Left lung (tissue), 10 donors: ENCODE data around the gene CES4A. TPM values are rescaled to one million over a fixed set of nuclear protein-coding genes. Genes with fewer than 3 reads are reported as not detected.

ENCODE experiments used
- ATAC-seq: fragments of 200-7000 bp; cut with Tn5 transposase; one replicate; pipeline ENCODE4 v1.9.1; 2020; ENCODE audit warnings: moderate library complexity
- DNase-seq, 4 donors: peaks; one replicate each; pipeline ENCODE4 v3.0.0-alpha.2; 2013 to 2020
- H3K27ac ChIP-seq, 2 donors: fragments of 200-600 bp; sonication (generic) in 1 of 2; one replicate each; pipeline versions ENCODE4 v1.5.0 to v1.8.0; 2020 to 2021
- H3K27me3 ChIP-seq, 2 donors: fragments of 200-600 bp; sonication (generic) in 1 of 2; one replicate each; pipeline versions ENCODE4 v1.5.0 to v1.8.0; 2020 to 2021
- H3K36me3 ChIP-seq, 2 donors: fragments of 200-600 bp; sonication (generic) in 1 of 2; one replicate each; pipeline versions ENCODE4 v1.5.0 to v1.8.0; 2020 to 2021
- H3K4me1 ChIP-seq, 2 donors: fragments of 200-600 bp; one replicate each; pipeline ENCODE4 v1.8.0; 2021
- H3K4me3 ChIP-seq, 2 donors: fragments of 200-600 bp; sonication (generic) in 1 of 2; one replicate each; pipeline versions ENCODE4 v1.5.0 to v1.8.0; 2020 to 2021; ENCODE audit warnings: mild to moderate bottlenecking in 1 of 2
- H3K9me3 ChIP-seq, 2 donors: fragments of 200-600 bp; sonication (generic) in 1 of 2; one replicate each; pipeline versions ENCODE4 v1.5.0 to v1.8.0; 2020 to 2021
- CTCF ChIP-seq, 2 donors: fragments of 200-600 bp; sonication (generic) in 1 of 2; IDR thresholded peaks; one replicate each; pipeline versions ENCODE4 v1.5.0 to v1.8.0; 2021; ENCODE audit warnings: antibody characterized with exemption in 2 of 2
- intact Hi-C, 2 donors: fragments of 100-400 bp; cut with DNase I; formaldehyde crosslinking; loops; one replicate each; pipeline versions ENCODE4 v1.11.2 to v1.14.2; 2022
- polyA plus RNA-seq, 6 donors: library from polyadenylated mRNA; unstranded; fragments of 120-200 nt; gene quantifications; one replicate each; pipeline ENCODE4 v1.2.1, GENCODE V29; 2013; ENCODE audit not compliant: insufficient read length in 6 of 6
- total RNA-seq, 2 donors: library from RNA; stranded (reverse); fragmentation: NEBNext Ultra II Directional; extraction: Animal tissue kit (Norgen Biotek cat#: 25700); gene quantifications; one replicate each; pipeline ENCODE4 v1.2.1, GENCODE V29; 2021
- donor health status: DM: no; HTN: yes; CAD: no.
- donor health status: DM: no; HTN: no; CAD: no.

Gene CES4A
- total and polyA plus RNA-seq, 8 donors: 6.1 to 14.3 (median 8.0) TPM

- no peak for TF ChIP-seq CTCF (IDR thresholded peaks at IDR 0.05)
- intact Hi-C loops: no loop called here
- Histone ChIP-seq H3K9me3 (no peaks in the 10 kb centered on the region), H3K27me3 (no peaks in the 10 kb centered on the region), H3K4me3 (no peak overlapping the region), H3K27ac (no peak overlapping the region), H3K36me3 (no peaks in the 10 kb centered on the region), H3K4me1 (peaks cover 0 to 31% of the 10 kb centered on the region in 2 donors)
- DNase-seq (no peak), ATAC-seq (no peak)
Measured at GRCh38 chr16:66958857-66959703, 29.3 kb upstream of the CES4A start.

- ATAC-seq (peak; percentile 6), DNase-seq (no peak)
- H3K27ac ChIP-seq: peak overlapping the region in 1 of 2 donors; percentile 8
- no peaks in the 10 kb centered on the region for H3K27me3 ChIP-seq
- intact Hi-C loops: no loop called here
- H3K4me1 ChIP-seq: peaks cover 0 to 31% of the 10 kb centered on the region in 2 donors
- H3K36me3 ChIP-seq: no peaks in the 10 kb centered on the region
- H3K4me3 ChIP-seq: no peak overlapping the region
- no peaks in the 10 kb centered on the region for H3K9me3 ChIP-seq
- TF ChIP-seq CTCF (IDR thresholded peaks at IDR 0.05): no peak
Measured at GRCh38 chr16:66959704-66960161, 28.7 kb upstream of the CES4A start.

- DNase-seq (no peak), ATAC-seq (no peak)
- H3K4me3 ChIP-seq: no peak overlapping the region
- no peak overlapping the region for H3K27ac ChIP-seq
- no peaks in the 10 kb centered on the region for H3K9me3 ChIP-seq
- intact Hi-C loops: no loop called here
- no peak for TF ChIP-seq CTCF (IDR thresholded peaks at IDR 0.05)
- no peaks in the 10 kb centered on the region for H3K36me3 ChIP-seq
- peaks cover 0 to 31% of the 10 kb centered on the region in 2 donors for H3K4me1 ChIP-seq
- no peaks in the 10 kb centered on the region for H3K27me3 ChIP-seq
Measured at GRCh38 chr16:66960270-66960669, 28.1 kb upstream of the CES4A start.

GRCh38 chr16:66961065-66961744, 27.2 kb upstream of the CES4A start, which contains the start of gene CES3:
CES3 (plus strand) TSS chr16:66961266; CDS start chr16:66961308, 42 bp downstream.
- no peaks in the 10 kb centered on the region for H3K36me3 ChIP-seq
- intact Hi-C loops: no loop called here
- H3K4me1 ChIP-seq: peaks cover 0 to 31% of the 10 kb centered on the region in 2 donors
- no peak within 1 kb of the TSS for H3K4me3 ChIP-seq
- DNase-seq (peak in 1 of 4 donors; percentile 58), ATAC-seq (peak; percentile 82)
- no peaks in the 10 kb centered on the region for H3K27me3 ChIP-seq
- no peaks in the 10 kb centered on the region for H3K9me3 ChIP-seq
- H3K27ac ChIP-seq: no peak within 1 kb of the TSS
- peak; percentile 59 to 67 for TF ChIP-seq CTCF (IDR thresholded peaks at IDR 0.05)

GRCh38 chr16:66961914-66962313, 26.5 kb upstream of the CES4A start:
- H3K27me3 ChIP-seq: no peaks in the 10 kb centered on the region
- no peak for TF ChIP-seq CTCF (IDR thresholded peaks at IDR 0.05)
- no peaks in the 10 kb centered on the region for H3K36me3 ChIP-seq
- no peak overlapping the region for H3K4me3 ChIP-seq
- ATAC-seq (peak; percentile 78), DNase-seq (peak in 1 of 4 donors; percentile 54)
- no peak overlapping the region for H3K27ac ChIP-seq
- H3K4me1 ChIP-seq: peaks cover 0 to 31% of the 10 kb centered on the region in 2 donors
- intact Hi-C loops: no loop called here
- H3K9me3 ChIP-seq: no peaks in the 10 kb centered on the region
